GM18907 (cell line): ENCODE results near the gene CRYGC.
A peak's percentile ranks its signal among the peaks of the same experiment; 100 is the strongest.

Experiments
- ATAC-seq: cut with Tn5 transposase; IDR thresholded peaks from one replicate; pipeline ENCODE4 v1.9.1; 2021; ENCODE audit warnings: mild to moderate bottlenecking, moderate library complexity; ENCODE audit not compliant: unreplicated experiment

Gene CRYGC

GRCh38 chr2:208129744-208130711, at the start of gene CRYGC:
Gene CRYGC (minus strand): TSS chr2:208129828. CDS start chr2:208129792, 36 bp downstream.
- no peak for ATAC-seq

- ATAC-seq: no peak
These were observed 49.5 kb upstream of the CRYGC start for GRCh38 chr2:208179028-208179609.

DNA sequence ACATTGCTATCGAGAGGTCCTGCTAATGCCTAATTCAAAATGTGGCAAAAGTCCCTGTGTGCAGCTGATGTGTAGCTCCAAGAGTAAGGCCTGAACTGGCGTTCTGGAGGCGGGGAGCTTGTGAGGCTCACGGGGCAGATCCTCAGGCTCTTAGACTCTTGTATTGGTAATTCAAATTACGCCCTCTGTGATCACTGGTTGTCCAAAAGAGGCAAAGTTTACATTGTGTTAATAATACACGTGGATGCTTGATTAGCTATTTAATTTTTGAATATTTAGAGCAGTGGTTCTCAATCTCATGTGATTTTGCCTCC, 46.2 kb upstream of the CRYGC start:
- no peak for ATAC-seq

DNA sequence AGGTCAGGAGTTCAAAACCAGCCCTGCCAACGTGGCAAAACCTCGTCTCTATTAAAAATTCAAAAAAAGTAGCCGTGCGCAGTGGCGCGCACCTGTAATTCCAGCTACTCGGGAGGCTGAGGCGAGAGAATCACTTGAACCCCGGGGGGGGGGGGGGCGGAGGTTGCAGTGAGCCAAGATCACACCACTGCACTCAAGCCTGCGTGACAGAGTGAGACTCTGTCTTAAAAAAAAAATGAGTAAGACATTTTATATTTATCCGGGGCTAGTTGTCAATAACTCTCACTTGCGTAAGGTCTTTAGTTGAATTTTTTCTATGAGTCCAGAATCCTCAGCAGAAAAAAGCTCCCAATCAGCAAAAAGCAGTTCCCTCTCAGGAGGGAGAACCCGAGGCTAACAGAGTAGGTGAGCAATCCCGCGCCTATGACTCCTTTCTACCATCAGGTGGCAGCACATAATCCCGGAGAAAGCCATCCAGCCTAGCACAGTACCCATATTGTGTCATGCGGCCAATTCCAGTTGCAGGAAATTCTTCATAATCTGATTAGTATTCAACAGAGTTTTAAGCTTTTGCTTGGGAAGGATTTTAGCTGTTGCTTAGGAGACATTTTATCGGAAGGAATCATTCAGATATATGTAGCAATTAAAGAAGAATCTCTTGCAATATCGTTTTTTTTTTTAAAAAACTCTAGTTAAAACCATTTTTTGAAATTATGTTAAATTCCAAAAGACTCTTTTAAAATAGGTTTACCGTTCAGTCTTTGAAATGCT, 45.6 kb upstream of the CRYGC start:
- ATAC-seq: peak; percentile 98

GRCh38 chr2:208174144-208174543, 44.5 kb upstream of the CRYGC start:
- ATAC-seq: no peak

- no peak for ATAC-seq
These were observed 42.5 kb upstream of the CRYGC start for GRCh38 chr2:208172125-208172524.

DNA sequence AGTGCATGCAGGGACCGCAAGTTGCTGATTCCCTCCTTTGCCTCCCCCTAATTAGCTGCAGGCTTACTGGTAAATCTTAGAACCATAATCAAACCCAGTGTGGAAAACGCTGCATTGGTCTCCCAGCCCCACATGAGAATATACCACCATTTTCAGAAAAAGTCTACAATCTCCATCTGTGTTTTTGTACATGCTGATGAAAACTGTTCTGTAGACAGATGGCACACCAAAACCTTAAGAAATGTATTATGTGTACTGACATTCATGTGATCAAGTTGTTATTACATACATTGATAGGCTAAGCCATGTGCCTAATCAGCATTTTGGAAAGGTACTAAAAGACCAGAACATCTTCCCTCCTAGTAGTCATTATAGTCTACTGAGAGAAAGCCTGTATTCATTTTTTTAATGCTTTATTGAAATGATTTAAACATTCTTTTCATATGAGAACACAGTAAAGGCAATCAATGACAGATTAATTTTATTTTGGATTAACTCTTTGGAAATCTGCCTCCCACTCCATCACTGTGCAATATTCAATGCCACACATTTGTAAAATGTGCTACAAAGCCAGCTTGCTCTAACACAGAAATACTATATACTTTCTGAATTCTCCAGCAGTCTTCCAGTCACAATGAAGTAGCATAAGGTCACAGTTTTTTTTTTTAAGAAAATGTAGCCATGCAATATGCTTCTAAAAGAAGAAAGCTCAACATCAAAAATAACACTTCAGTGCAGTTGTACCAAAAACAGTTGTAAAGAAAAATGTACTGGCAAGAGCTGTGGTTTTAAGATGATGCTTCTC, 35.5 kb upstream of the CRYGC start:
- no peak for ATAC-seq

DNA sequence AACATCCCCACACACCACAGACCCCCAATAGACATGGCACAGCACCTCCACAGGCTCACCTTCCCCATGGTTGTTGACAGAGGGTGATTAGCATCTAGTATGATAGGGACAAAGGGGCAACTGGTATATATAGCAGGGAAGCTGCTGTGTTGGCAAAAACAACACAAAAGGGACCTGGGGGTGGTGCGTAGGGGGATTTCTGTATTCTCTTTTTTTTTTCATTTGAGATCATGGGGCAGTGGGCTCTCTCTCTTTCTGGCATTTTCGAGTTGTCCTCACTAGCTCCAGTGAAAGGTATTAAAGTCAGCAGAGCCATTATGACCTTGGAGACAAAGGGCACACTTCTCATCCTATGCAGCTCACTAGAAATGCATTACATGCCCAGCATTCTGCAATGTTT, 33.9 kb upstream of the CRYGC start, which contains the start of gene CRYGA:
CRYGA (minus strand) TSS at position 101 of the 400 bp plus-strand sequence; CDS start at position 68, 33 bp downstream.
- no peak for ATAC-seq

DNA sequence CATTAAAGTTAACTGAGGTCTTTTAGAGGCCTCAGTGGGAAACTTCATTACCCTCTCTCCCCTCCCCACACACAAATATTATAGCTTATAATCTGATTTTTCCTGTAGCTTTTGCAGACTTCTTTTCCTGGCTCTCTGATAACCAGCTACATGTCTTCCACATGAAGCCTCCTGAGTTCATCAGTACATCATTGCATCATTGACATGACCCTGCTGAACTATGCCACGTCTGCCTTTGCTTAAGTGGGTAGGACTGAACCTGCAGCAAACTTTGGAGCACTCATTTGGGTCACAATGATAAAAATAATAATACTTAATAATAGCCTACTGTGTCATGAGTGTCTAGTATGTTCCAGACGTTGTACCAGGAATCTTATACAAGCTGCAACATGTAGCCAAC, 26.8 kb upstream of the CRYGC start:
- no peak for ATAC-seq

- ATAC-seq: no peak
These were observed 23.5 kb upstream of the CRYGC start for GRCh38 chr2:208153156-208153555.

GRCh38 chr2:208150956-208151355, 21.3 kb upstream of the CRYGC start:
- no peak for ATAC-seq

DNA sequence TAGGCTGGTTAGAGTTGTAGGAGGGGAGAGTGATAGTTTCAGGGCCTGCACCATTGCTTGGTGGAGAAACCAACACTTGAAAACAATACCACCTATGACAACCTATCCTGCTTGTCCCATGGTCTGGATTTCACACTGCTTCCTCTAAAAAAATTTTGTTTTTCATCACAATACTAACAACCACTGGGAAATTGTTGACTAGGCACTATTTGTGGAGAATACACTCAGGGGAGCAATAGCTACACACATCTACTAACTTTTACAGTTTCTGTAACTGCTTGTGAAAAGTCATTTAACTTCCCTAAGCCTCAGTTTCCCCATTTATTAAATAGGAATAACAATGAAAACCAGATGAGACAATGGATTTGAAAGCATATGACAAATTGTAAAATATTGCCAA, 20.5 kb upstream of the CRYGC start:
- ATAC-seq: no peak

- no peak for ATAC-seq
These were observed 19.2 kb upstream of the CRYGC start for GRCh38 chr2:208148803-208149202.

GRCh38 chr2:208147759-208148158, 18.1 kb upstream of the CRYGC start:
- no peak for ATAC-seq

- no peak for ATAC-seq
These were observed 17.4 kb upstream of the CRYGC start for GRCh38 chr2:208147008-208147407.

GRCh38 chr2:208146006-208146405, 16.4 kb upstream of the CRYGC start, which contains the start of gene CRYGB:
Gene CRYGB (minus strand): TSS chr2:208146158. CDS start chr2:208146120, 38 bp downstream.
- ATAC-seq: no peak

- ATAC-seq: no peak
These were observed 13.5 kb upstream of the CRYGC start for GRCh38 chr2:208142925-208143799.

- no peak for ATAC-seq
These were observed 12.8 kb upstream of the CRYGC start for GRCh38 chr2:208142240-208142924.

- no peak for ATAC-seq
These were observed 9.8 kb upstream of the CRYGC start for GRCh38 chr2:208139447-208139846.
